ENCODE data around the gene ACER3.

DNA sequence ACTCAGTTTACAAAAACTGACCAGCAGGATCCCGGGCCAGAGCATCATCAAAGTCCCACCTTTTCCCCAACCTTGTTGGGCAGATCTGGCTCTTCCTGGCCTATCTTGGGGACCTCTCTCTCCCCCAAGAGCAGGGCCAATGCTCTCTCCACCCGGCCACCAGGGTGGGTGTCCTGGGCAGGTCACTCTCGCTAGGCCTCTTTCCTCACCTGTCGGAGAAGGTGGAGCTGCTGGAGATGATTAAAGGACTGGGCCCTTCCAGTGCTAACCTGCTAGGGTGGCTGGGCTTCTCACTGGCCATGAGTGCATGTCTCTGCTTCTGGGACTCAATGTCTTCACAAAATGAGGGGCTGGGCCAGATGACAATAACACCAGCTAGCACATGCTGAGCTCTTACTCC lies 203.1 kb downstream of the ACER3 start:
- TF ChIP-seq, protein P1, sequence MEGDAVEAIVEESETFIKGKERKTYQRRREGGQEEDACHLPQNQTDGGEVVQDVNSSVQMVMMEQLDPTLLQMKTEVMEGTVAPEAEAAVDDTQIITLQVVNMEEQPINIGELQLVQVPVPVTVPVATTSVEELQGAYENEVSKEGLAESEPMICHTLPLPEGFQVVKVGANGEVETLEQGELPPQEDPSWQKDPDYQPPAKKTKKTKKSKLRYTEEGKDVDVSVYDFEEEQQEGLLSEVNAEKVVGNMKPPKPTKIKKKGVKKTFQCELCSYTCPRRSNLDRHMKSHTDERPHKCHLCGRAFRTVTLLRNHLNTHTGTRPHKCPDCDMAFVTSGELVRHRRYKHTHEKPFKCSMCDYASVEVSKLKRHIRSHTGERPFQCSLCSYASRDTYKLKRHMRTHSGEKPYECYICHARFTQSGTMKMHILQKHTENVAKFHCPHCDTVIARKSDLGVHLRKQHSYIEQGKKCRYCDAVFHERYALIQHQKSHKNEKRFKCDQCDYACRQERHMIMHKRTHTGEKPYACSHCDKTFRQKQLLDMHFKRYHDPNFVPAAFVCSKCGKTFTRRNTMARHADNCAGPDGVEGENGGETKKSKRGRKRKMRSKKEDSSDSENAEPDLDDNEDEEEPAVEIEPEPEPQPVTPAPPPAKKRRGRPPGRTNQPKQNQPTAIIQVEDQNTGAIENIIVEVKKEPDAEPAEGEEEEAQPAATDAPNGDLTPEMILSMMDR (IDR thresholded peaks at IDR 0.05) = no peak
- TF ChIP-seq POLR2AphosphoS5 (IDR thresholded peaks at IDR 0.05) = no peak

Data from gastroesophageal sphincter (tissue), 3 donors.